Keratinocyte (primary cell): ENCODE measurements around the gene MYORG.

Source experiments
- CTCF ChIP-seq, 3 experiments: IDR thresholded peaks in 1 of 3; conservative IDR thresholded peaks in 1 of 3; optimal IDR thresholded peaks in 1 of 3; 2 replicates in 2 of 3; 3 replicates in 1 of 3; pipeline versions ENCODE3 to v1.5.1; 2011; ENCODE audit warnings: low read length in 3 of 3, mild to moderate bottlenecking in 3 of 3, moderate library complexity in 2 of 3, control low read depth in 1 of 3, inconsistent platforms in 1 of 3; ENCODE audit not compliant: insufficient read depth in 2 of 3; ENCODE audit errors: extremely low read depth in 1 of 3
- EZH2 ChIP-seq: IDR thresholded peaks from one replicate; pipeline ENCODE4 v1.6.1; 2012; ENCODE audit warnings: inconsistent platforms, mild to moderate bottlenecking, low read length, moderate library complexity

DNA sequence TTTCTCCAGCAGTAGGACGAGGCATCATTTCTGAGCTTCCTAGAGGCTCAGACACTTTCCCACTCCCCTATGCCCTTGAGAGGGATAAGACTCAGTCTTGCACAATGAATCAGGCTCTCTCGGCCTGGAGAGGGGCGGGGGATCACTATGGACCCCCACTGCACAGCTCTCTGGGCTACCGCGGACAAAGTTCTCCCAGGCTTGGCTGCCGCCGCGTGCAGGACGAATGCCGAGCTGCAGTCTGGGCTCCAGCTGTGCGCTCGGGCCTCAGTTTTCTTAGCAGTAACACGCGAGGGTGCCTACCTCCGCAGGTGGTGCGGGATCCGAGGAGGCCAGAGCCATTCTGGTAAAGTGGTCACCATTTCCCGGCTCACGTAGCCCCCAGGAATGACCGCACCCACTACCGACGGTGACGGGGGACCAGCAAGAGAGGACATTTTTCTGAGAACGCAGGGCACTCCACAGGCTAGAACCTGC, 3.4 kb upstream of the MYORG start:
- no peak for TF ChIP-seq CTCF (optimal IDR thresholded peaks at IDR 0.05 in 1 of 3, IDR thresholded peaks at IDR 0.05 in 1 of 3, conservative IDR thresholded peaks at IDR 0.05 in 1 of 3; ENCODE audit: extremely low read depth in 1 of 3, insufficient read depth in 2 of 3, low read length in 3 of 3)
- TF ChIP-seq EZH2, result peak; percentile 41
